Stimulated activated CD8-positive, alpha-beta memory T cell treated with anti-CD3 and anti-CD28 coated beads, Interleukin-2, amount 100 ng/mL, for 1 hour (primary cell): Measurements from ENCODE around the gene VWA7.

Source experiments
- DNase-seq, 2 donors: peaks; one replicate each; pipeline ENCODE4 v3.0.0-alpha.2; 2020; ENCODE audit warnings: low read depth in 2 of 2

VWA7 gene

DNA sequence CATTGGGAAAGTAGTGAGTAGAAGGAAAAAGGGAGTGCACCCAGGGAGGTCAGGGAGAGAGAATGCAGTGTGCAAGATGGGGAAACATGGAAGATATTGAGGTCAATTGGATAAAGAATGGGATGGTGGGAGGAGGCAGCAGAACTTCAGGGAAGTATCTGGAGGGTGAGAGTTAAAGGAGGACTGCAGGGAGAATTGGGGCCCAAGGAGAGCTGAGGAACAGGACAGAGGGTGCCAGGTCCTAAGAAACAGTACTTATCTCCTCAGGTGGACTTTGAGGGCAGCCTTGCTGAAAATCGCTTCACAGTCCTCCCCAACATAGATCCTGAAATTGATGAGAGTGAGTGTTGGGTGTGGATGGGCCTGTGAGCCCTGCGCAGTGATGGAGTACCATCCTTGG, 18.8 kb downstream of the VWA7 start:
- DNase-seq: no peak

- DNase-seq: no peak
Measured at GRCh38 chr6:31752739-31753319, 24.3 kb downstream of the VWA7 start.

DNA sequence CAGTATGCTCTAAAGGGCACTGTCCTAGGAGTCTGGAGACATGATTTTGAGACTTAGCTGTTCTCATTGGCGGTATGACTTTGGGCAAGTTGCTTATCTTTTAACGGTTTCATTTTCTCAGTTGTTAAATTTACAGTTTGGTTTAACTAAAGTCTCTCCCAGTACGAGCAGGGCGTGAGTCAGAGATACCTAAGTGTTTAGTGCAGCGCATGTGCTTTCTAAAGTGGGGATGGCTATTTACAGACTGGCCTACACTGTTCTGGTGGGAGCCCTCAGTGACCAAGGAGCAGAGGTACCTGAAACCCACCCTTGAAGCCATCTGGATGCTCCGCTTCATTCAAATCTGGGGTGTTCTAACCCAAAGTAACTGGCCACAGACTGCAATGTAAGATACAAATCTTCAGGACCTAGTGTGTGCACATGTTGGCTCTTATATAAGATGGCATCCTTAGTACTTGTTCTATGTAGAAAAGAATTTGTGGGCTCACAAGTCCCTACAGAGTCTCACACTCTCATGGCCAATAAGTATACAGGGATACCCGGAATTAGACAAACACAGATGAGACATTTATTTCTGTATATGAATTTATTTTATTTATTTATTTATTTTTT, 26.6 kb downstream of the VWA7 start:
- no peak for DNase-seq

- DNase-seq: no peak
Measured at GRCh38 chr6:31749301-31750036, 27.7 kb downstream of the VWA7 start.

DNA sequence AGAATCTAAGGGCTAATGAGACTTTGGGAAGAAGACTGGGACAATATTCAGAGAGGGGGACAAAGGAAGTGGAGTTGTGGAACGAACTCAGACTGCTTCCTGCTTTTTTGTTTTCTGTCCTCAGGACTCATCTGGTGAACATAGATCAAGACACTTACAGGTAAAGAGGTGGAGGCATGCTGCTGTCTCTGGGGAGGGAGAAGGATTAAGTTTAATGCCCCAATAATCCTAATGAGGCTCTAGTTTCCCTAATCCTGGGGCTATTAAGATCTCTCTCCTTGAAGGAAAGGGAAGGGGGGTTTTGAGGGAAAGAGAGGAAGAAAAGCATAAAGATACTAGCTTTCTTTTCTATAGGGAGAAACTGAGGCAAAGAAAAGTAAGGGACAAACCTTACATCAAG, 32.7 kb downstream of the VWA7 start:
- no peak for DNase-seq

- DNase-seq: no peak
Measured at GRCh38 chr6:31742894-31743293, 34.2 kb downstream of the VWA7 start.

DNA sequence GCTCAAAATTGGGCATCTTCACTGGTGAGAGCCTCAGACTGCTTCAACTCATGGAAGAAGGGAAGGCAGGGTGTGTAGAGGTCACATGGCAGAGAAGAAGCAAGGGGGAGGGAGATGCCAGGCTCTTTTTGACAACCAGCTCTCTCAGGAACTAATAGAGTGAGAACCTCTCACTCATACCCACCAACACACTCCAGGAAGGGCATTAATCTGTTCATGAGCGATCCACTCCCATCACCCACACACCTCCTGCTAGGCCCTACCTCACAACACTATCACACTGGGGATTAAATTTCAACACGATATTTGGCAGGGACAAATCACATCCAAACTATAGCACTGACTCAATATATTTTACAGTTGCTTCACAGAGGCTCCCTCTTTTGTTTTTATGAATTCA, 35.3 kb downstream of the VWA7 start:
- DNase-seq: no peak

DNA sequence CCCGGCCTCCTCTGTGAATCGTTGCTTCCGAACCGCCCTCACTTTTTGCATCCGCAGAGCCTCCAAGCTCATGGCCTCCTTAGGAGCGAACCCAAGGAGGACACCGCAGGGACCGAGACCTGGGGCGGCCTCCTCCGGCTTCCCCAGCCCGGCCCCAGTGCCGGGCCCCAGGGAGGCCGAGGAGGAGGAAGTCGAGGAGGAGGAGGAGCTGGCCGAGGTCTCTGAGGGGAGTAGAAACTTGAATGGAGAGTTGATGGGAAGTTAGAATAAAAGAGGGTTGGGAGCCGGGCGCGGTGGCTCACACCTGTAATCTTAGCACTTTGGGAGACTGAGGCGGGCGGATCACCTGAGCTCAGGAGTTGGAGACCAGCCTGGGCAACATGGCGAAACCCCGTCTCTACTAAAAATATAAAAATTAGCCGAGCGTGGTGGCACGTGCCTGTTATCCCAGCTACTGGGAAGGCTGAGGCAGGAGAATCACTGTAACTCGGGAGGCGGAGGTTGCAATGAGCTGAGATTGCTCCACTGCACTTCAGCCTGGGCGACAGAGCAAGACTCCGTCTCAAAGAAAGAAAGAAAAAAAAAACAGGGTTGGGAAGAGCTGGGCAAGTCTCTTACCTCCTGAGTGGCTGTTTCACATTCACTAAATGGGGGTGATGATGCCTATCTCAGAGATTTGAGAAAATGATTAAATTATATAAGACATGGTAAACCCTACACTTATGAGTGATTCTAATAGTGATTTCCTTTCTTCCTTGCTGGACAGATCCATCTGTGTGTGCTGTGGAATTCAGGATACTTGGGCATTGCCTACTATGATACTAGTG, 36.5 kb downstream of the VWA7 start:
- no peak for DNase-seq

DNA sequence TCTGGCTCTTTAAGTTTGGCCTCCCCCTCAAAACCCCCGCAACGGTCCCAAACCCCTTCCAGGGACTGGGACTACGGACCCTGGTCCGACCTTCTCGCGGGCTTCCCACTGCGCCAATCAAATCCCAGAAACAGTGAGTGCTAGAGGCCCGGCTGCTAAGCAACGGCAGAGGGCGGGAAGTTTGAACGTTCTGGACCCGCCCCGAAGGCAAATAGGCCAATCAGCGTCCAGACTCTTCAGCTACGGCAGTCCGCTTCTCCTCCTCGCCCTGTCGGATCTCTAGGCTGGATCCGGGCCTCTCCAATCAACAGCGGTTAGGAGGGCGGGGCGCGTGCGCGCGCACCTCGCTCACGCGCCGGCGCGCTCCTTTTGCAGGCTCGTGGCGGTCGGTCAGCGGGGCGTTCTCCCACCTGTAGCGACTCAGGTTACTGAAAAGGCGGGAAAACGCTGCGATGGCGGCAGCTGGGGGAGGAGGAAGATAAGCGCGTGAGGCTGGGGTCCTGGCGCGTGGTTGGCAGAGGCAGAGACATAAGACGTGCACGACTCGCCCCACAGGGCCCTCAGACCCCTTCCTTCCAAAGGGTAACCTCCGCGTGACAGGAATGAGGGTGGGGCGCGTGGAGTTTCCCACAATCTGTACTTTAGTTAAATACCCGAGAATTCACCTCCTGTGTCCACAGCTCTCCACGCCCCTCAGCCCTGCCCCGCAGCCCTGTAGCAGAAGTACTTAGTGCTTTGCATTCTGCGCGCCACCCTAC, 37.3 kb downstream of the VWA7 start, which contains the start of gene MSH5:
TSS of gene MSH5 (plus strand) at position 367 of the 758 bp plus-strand sequence. CDS start 462 bp downstream, outside the sequence.
- peak; percentile 87 to 91 for DNase-seq

- DNase-seq: peak in 1 of 2 donors; percentile 39
Measured at GRCh38 chr6:31737991-31738979, 38.8 kb downstream of the VWA7 start.

GRCh38 chr6:31737315-31737990, 39.7 kb downstream of the VWA7 start:
- DNase-seq: no peak

GRCh38 chr6:31736768-31737314, 40.3 kb downstream of the VWA7 start:
- no peak for DNase-seq

- peak; percentile 37 to 62 for DNase-seq
Measured at GRCh38 chr6:31736021-31736767, 40.9 kb downstream of the VWA7 start, which contains the start of gene CLIC1. CLIC1 (minus strand) TSS chr6:31736530; CDS start chr6:31736300, 230 bp downstream.

- peak in 1 of 2 donors; percentile 39 for DNase-seq
Measured at GRCh38 chr6:31734821-31735406, 42.2 kb downstream of the VWA7 start.

DNA sequence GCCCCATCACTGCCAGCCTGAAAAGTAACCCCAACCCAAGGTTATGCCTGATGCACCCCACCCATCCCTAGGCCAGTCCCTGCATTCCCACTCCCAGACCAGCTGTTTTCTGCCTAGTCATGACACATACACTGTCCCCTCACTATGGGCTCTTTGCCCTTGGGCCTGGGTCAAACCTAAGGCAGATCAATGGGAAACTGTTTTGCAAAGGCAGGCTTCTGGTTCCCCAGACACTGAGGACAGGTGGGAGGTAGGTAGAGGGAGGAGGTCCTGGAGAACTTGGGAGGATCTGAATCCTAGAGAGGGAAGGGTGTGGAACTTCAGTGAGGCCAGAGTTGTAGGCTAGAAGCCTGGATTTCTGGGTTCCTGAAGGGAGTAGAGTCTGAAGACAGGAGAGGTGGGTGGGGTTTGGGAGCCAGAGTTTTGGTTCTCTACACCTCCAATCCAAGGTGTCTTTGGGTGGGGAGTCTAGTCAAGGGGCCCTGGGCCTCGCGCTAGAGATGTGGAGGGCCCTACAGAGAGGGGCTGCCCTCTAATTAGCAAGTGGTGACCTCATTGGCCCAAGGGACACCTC, 42.8 kb downstream of the VWA7 start:
- no peak for DNase-seq

- DNase-seq: no peak
Measured at GRCh38 chr6:31733734-31734133, 43.4 kb downstream of the VWA7 start.

- no peak for DNase-seq
Measured at GRCh38 chr6:31732029-31732428, 45.1 kb downstream of the VWA7 start.

- DNase-seq: no peak
Measured at GRCh38 chr6:31730631-31731086, 46.5 kb downstream of the VWA7 start.
